ENCODE measurements around the gene VRK3. TPM values are rescaled to one million over a fixed set of nuclear protein-coding genes. Genes with fewer than 3 reads are reported as not detected.

The VRK3 gene
- polyA plus RNA-seq, 2 of the 4 experiments (the other 2 are of a cell fraction) = 35.2 to 37.4 TPM

DNA sequence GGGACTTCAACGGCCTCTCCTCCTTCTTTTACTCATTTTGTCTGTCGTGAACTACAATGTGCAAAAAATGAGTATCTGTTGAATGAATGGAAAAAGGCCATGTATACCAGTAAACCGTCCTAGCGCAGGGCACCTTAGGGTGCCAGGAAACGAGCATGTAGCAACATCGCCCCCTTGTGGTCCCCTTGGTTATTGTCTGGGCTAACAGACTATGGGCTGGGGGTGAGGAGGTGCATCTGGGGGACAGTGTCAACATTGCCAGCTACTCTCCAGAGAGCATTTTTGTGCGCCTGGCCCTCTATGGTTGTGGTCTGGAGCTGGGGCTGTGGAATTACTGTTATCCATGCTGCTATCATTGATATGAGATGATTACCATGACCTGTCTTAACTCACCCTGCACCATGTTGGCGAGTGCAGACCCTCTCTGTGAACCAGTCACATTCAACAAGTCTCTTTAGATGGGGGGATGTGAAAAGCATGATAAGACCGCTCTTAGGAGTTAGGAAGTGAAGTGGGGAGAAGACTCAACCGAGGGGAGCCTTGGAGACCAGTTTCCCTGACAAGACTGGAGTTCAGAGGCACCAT lies 41.4 kb downstream of the VRK3 start:
- CTCF ChIA-PET = interaction anchor here (0.6 to 8.4 kb wide), 29 partner anchors 9 to 152 kb away, joined by 3 to 78 read pairs (median 4); no protein-coding TSS in a partner anchor
- H3K9me3 ChIP-seq = no peaks in the 10 kb centered on the region
- peak; percentile 55 to 84; a peak in 5 of 6 replicates for ATAC-seq
- POLR2A ChIA-PET = no interaction called here
- no peaks in the 10 kb centered on the region for H3K4me1 ChIP-seq
- H3K27ac ChIP-seq = no peak overlapping the region
- TF ChIP-seq ESRRA (IDR thresholded peaks at IDR 0.05; ENCODE audit: borderline replicate concordance, low read length) (no peak), RAD21 (conservative IDR thresholded peaks at IDR 0.05 in 1 of 2, IDR thresholded peaks at IDR 0.05 in 1 of 2) (peak; percentile 73 to 88), CTCF (IDR thresholded peaks at IDR 0.05) (peak; percentile 92), MYC (IDR thresholded peaks at IDR 0.05; ENCODE audit: borderline replicate concordance, low read length) (no peak), SMC3 (IDR thresholded peaks at IDR 0.05) (peak; percentile 72)
- TF ChIP-seq, protein P1, sequence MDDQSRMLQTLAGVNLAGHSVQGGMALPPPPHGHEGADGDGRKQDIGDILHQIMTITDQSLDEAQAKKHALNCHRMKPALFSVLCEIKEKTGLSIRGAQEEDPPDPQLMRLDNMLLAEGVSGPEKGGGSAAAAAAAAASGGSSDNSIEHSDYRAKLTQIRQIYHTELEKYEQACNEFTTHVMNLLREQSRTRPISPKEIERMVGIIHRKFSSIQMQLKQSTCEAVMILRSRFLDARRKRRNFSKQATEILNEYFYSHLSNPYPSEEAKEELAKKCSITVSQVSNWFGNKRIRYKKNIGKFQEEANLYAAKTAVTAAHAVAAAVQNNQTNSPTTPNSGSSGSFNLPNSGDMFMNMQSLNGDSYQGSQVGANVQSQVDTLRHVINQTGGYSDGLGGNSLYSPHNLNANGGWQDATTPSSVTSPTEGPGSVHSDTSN (IDR thresholded peaks at IDR 0.05) = 0 out of 2 replicates have a peak, but pooled peaks have one; percentile 5
- TF ChIP-seq, protein P2, sequence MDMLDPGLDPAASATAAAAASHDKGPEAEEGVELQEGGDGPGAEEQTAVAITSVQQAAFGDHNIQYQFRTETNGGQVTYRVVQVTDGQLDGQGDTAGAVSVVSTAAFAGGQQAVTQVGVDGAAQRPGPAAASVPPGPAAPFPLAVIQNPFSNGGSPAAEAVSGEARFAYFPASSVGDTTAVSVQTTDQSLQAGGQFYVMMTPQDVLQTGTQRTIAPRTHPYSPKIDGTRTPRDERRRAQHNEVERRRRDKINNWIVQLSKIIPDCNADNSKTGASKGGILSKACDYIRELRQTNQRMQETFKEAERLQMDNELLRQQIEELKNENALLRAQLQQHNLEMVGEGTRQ (IDR thresholded peaks at IDR 0.05) = no peak
- FAIRE-seq = no peak
- WGBS (ENCODE audit: missing lambda C conversion rate) = 31% methylated on average over 10 of the region's 10 CpGs
- no peak overlapping the region for H3K4me3 ChIP-seq
- DNase-seq (ENCODE audit: low read depth in 1 of 2, low spot score in 1 of 2) = peak; percentile 57 to 70
- no peak overlapping the region for H3K4me2 ChIP-seq

DNA sequence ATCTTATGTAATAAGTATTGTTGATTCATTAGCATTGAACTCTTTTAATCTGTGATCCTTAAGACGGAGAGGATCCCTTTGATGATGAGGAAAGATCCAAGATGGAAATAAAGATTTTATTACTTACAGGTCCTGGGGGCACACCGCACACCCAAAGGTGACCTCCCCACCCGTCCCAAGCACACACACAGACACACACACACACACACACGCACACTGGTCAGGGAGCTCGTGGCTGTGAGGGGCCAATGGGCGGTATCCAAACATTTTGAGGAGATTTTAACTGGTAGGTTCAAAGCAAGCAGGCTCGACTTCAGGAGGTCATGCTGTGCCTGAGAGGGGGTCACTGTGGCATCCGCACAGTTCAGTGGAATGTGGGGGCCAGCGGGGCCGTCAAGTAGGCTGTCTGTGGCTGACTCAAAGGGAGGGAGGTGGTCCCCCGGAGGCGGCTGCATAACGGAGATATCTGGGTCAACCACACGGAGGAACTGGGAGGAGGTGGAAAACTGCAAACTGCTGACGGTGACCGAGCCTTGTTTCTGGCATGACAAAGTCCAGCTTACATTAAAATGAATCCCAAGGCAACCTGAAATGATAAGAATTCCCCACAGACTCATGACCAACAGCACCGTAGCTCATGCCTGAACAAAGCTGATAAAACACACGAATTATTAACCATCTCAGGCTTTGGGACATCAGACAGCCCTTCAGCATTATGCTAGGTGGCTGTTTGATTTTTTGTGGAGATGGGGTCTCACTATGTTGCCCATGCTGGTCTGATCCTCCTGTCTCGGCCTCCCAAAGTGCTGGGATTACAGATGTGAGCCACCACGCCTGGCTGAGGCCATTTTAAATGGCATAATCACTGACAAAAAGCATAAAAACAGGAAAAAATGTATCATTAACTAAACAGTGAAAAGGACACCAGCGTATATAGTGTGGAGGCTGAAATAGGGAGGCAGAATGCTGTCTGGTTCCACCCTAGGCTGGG lies 43.3 kb downstream of the VRK3 start:
- Histone ChIP-seq H3K4me2 (no peak overlapping the region), H3K4me3 (no peak overlapping the region), H3K9me3 (no peaks in the 10 kb centered on the region), H3K4me1 (no peaks in the 10 kb centered on the region), H3K27ac (no peak overlapping the region)
- TF ChIP-seq FOSL2 (IDR thresholded peaks at IDR 0.05) = no peak
- TF ChIP-seq FOSL2 (CRISPR knock-in tag; IDR thresholded peaks at IDR 0.05) = no peak
- no peak for TF ChIP-seq KDM1A (IDR thresholded peaks at IDR 0.05; ENCODE audit: low read depth)
- no peak for TF ChIP-seq ZC3H11A (IDR thresholded peaks at IDR 0.05)
- WGBS (ENCODE audit: missing lambda C conversion rate) = 83% methylated on average over 21 of the region's 21 CpGs
- ChIA-PET POLR2A (no interaction called here), CTCF (interaction anchor here (1.0 to 8.4 kb wide), 9 partner anchors 16 to 49 kb away, joined by 3 to 78 read pairs (median 5); no protein-coding TSS in a partner anchor)
- DNase-seq (ENCODE audit: low read depth in 1 of 2, low spot score in 1 of 2) (no peak), FAIRE-seq (no peak), ATAC-seq (no peak)

GRCh38 chr19:49978324-49978723 lies 46.8 kb downstream of the VRK3 start:
- Histone ChIP-seq H3K27ac (no peak overlapping the region), H3K9me3 (no peaks in the 10 kb centered on the region), H3K4me2 (no peak overlapping the region), H3K4me3 (no peak overlapping the region), H3K4me1 (no peaks in the 10 kb centered on the region)
- ChIA-PET POLR2A (no interaction called here), CTCF (interaction anchor here (1.0 to 6.8 kb wide), 4 partner anchors 28 to 158 kb away, joined by 3 to 43 read pairs (median 4); no protein-coding TSS in a partner anchor)
- FAIRE-seq (no peak), DNase-seq (ENCODE audit: low read depth in 1 of 2, low spot score in 1 of 2) (no peak), ATAC-seq (no peak)
- WGBS (ENCODE audit: missing lambda C conversion rate) = 77% methylated on average over 11 of the region's 11 CpGs
- TF ChIP-seq RFX5 (IDR thresholded peaks at IDR 0.05) (no peak), MAZ (IDR thresholded peaks at IDR 0.05; ENCODE audit: borderline replicate concordance, low read depth, low read length) (no peak), RAD21 (conservative IDR thresholded peaks at IDR 0.05 in 1 of 2, IDR thresholded peaks at IDR 0.05 in 1 of 2) (no peak), POLR2A (IDR thresholded peaks at IDR 0.05; ENCODE audit: low read length) (no peak), BHLHE40 (IDR thresholded peaks at IDR 0.05; ENCODE audit: low read depth, low read length) (no peak), JUN (IDR thresholded peaks at IDR 0.05) (no peak), FOSB (CRISPR knock-in tag; IDR thresholded peaks at IDR 0.05) (no peak), KDM5A (IDR thresholded peaks at IDR 0.05) (no peak), HOXB5 (CRISPR knock-in tag; IDR thresholded peaks at IDR 0.05) (no peak), POLR2AphosphoS2 (conservative IDR thresholded peaks at IDR 0.05; ENCODE audit: low read length) (no peak), ELK1 (IDR thresholded peaks at IDR 0.05; ENCODE audit: low read depth, low read length) (no peak)
- TF ChIP-seq, protein P1 (IDR thresholded peaks at IDR 0.05) = no peak
